ENCODE measurements around the gene CRISP1. TPM values are rescaled to one million over a fixed set of nuclear protein-coding genes. Genes with fewer than 3 reads are reported as not detected.
"Not testable (repeated sequence)": the region's sequence is repeated elsewhere in the genome, so short reads cannot be mapped to it uniquely, and the experiment has no call there.

Gene CRISP1
- polyA plus RNA-seq, 2 of the 4 experiments (the other 2 are of a cell fraction): not detected

DNA sequence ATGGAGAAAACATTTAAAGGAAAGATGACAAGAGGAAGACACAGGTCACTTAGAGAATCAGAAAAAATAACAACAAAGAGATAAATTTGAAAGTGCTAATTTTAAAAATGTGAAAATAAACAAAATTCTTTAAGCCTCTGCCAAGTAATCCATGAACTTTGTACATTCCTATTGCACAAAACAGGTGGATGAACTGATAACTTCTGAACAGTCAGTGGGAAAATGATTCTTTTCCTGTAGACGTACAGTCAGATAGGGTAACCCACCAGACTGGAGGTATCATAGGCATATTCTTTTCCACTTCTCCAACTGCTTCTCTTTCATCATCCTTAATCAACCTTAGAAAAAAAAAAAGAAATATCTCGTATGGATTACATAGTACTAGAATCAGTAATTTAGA, 36.5 kb upstream of the CRISP1 start:
- WGBS (ENCODE audit: missing lambda C conversion rate): 12% methylated on average over 2 of the region's 2 CpGs
- DNase-seq (ENCODE audit: low read depth in 1 of 2, low spot score in 1 of 2) (no peak), FAIRE-seq (no peak), ATAC-seq (no peak)
- Histone ChIP-seq H3K4me1 (no peaks in the 10 kb centered on the region), H3K9me3 (no peaks in the 10 kb centered on the region), H3K4me2 (no peak overlapping the region), H3K27ac (no peak overlapping the region), H3K4me3 (no peak overlapping the region)
- CTCF ChIA-PET: no interaction called here
- TF ChIP-seq FOSB (CRISPR knock-in tag; IDR thresholded peaks at IDR 0.05) (no peak), HOXB13 (CRISPR knock-in tag; IDR thresholded peaks at IDR 0.05; ENCODE audit: low read depth) (no peak), E2F6 (IDR thresholded peaks at IDR 0.05; ENCODE audit: borderline replicate concordance, low read depth) (no peak), JUN (IDR thresholded peaks at IDR 0.05) (no peak), PHF8 (IDR thresholded peaks at IDR 0.05; ENCODE audit: borderline replicate concordance, low read depth) (no peak), RFX5 (IDR thresholded peaks at IDR 0.05) (no peak), TP53 (CRISPR knock-in tag; IDR thresholded peaks at IDR 0.05) (no peak), CHD4 (IDR thresholded peaks at IDR 0.05; ENCODE audit: borderline replicate concordance) (no peak), RARB (CRISPR knock-in tag; IDR thresholded peaks at IDR 0.05) (no peak), EP300 (IDR thresholded peaks at IDR 0.05) (no peak), MAFK (IDR thresholded peaks at IDR 0.05; ENCODE audit: partially characterized antibody) (no peak), HDAC2 (IDR thresholded peaks at IDR 0.05) (no peak), KDM1A (IDR thresholded peaks at IDR 0.05; ENCODE audit: low read depth) (no peak), MYC (IDR thresholded peaks at IDR 0.05; ENCODE audit: borderline replicate concordance, low read length) (no peak), RNF2 (IDR thresholded peaks at IDR 0.05; ENCODE audit: borderline replicate concordance, low read depth) (no peak)
- TF ChIP-seq, protein P1, sequence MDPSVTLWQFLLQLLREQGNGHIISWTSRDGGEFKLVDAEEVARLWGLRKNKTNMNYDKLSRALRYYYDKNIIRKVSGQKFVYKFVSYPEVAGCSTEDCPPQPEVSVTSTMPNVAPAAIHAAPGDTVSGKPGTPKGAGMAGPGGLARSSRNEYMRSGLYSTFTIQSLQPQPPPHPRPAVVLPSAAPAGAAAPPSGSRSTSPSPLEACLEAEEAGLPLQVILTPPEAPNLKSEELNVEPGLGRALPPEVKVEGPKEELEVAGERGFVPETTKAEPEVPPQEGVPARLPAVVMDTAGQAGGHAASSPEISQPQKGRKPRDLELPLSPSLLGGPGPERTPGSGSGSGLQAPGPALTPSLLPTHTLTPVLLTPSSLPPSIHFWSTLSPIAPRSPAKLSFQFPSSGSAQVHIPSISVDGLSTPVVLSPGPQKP (IDR thresholded peaks at IDR 0.05; ENCODE audit: low read depth, low read length): no peak
- POLR2A ChIA-PET: no interaction called here

DNA sequence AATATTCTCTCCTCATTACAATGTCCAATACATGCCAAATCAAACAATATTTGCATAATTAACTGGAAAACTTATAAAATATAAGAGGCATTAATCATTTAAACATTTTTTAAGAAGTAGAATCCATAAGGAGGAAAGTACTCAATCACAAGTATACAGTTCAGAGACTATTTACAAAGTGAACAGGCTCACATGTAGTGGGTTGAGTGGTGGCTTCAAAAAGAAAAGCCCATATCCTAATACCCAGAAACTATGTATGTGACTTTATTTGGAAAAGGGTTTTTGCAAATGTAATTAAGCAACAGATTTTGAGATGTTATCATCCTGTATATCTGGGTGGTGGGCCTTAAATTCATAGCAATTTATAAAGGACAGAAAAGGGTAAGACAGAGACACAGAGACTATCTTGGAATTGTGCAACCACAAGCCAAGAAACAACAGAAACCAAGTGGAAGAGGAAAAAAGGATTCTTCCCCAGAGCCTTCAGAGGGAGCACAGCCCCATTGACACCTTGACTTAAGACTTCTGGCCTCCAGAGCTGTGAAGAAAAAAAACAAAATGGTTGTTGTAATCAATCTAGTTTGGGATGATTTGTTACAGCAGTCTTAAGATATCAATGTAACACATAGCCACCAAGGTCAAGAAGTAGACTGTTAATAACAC, 32.7 kb upstream of the CRISP1 start:
- no peak for DNase-seq (ENCODE audit: low read depth in 1 of 2, low spot score in 1 of 2)
- no peak overlapping the region for H3K4me3 ChIP-seq
- TF ChIP-seq, protein P2, sequence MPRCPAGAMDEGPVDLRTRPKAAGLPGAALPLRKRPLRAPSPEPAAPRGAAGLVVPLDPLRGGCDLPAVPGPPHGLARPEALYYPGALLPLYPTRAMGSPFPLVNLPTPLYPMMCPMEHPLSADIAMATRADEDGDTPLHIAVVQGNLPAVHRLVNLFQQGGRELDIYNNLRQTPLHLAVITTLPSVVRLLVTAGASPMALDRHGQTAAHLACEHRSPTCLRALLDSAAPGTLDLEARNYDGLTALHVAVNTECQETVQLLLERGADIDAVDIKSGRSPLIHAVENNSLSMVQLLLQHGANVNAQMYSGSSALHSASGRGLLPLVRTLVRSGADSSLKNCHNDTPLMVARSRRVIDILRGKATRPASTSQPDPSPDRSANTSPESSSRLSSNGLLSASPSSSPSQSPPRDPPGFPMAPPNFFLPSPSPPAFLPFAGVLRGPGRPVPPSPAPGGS (IDR thresholded peaks at IDR 0.05): no peak
- TF ChIP-seq CEBPB (IDR thresholded peaks at IDR 0.05): no peak
- TF ChIP-seq GATA3 (IDR thresholded peaks at IDR 0.05; ENCODE audit: borderline replicate concordance): no peak
- no peak for TF ChIP-seq KDM5A (IDR thresholded peaks at IDR 0.05)
- no peak for TF ChIP-seq HDAC2 (IDR thresholded peaks at IDR 0.05)
- no peak for TF ChIP-seq KDM1A (IDR thresholded peaks at IDR 0.05; ENCODE audit: low read depth)
- TF ChIP-seq TFCP2L1 (CRISPR knock-in tag; IDR thresholded peaks at IDR 0.05): no peak
- no peak for TF ChIP-seq HOXB13 (CRISPR knock-in tag; IDR thresholded peaks at IDR 0.05; ENCODE audit: low read depth)
- TF ChIP-seq CHD2 (IDR thresholded peaks at IDR 0.05; ENCODE audit: low read length, partially characterized antibody): no peak
- TF ChIP-seq, protein P3, sequence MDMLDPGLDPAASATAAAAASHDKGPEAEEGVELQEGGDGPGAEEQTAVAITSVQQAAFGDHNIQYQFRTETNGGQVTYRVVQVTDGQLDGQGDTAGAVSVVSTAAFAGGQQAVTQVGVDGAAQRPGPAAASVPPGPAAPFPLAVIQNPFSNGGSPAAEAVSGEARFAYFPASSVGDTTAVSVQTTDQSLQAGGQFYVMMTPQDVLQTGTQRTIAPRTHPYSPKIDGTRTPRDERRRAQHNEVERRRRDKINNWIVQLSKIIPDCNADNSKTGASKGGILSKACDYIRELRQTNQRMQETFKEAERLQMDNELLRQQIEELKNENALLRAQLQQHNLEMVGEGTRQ (IDR thresholded peaks at IDR 0.05): no peak
- no peak for TF ChIP-seq CHD4 (IDR thresholded peaks at IDR 0.05; ENCODE audit: borderline replicate concordance)
- no peak for TF ChIP-seq HOXA7 (CRISPR knock-in tag; IDR thresholded peaks at IDR 0.05)
- TF ChIP-seq, protein P4, sequence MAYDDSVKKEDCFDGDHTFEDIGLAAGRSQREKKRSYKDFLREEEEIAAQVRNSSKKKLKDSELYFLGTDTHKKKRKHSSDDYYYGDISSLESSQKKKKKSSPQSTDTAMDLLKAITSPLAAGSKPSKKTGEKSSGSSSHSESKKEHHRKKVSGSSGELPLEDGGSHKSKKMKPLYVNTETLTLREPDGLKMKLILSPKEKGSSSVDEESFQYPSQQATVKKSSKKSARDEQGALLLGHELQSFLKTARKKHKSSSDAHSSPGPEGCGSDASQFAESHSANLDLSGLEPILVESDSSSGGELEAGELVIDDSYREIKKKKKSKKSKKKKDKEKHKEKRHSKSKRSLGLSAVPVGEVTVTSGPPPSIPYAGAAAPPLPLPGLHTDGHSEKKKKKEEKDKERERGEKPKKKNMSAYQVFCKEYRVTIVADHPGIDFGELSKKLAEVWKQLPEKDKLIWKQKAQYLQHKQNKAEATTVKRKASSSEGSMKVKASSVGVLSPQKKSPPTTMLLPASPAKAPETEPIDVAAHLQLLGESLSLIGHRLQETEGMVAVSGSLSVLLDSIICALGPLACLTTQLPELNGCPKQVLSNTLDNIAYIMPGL (CRISPR knock-in tag; IDR thresholded peaks at IDR 0.05; ENCODE audit: borderline replicate concordance): no peak
- no peak for TF ChIP-seq NPAS2 (CRISPR knock-in tag; IDR thresholded peaks at IDR 0.05; ENCODE audit: borderline replicate concordance)
- no peak for TF ChIP-seq EHMT2 (IDR thresholded peaks at IDR 0.05; ENCODE audit: low read depth)
- no peak overlapping the region for H3K27ac ChIP-seq
- ATAC-seq: no peak
- no peak for FAIRE-seq
- ChIA-PET CTCF (no interaction called here), POLR2A (no interaction called here)
- H3K9me3 ChIP-seq: no peaks in the 10 kb centered on the region
- no peaks in the 10 kb centered on the region for H3K4me1 ChIP-seq
- no peak overlapping the region for H3K4me2 ChIP-seq

DNA sequence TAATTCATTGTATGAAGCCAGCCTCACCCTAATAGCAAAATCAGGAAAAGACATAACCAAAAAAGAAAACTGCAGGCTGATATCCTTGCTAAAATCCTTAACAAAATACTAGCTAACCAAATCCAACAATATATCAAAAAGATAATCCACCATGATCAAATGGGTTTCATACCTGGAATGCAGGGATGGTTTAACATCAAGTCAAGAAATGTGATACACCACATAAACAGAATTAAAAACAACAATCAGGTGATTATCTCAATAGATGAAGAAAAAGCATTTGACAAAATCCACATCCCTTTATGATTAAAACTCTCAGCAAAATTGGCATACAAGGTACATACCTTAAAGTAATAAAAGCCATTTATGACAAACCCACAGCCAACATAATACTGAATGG, 29.2 kb upstream of the CRISP1 start:
- H3K4me1 ChIP-seq; FAIRE-seq; ATAC-seq; POLR2A ChIA-PET; H3K4me2 ChIP-seq; CTCF ChIA-PET; DNase-seq (ENCODE audit: low read depth in 1 of 2, low spot score in 1 of 2); H3K9me3 ChIP-seq; H3K27ac ChIP-seq; H3K4me3 ChIP-seq: not testable (repeated sequence)
